HCT116 (cell line): Measurements from ENCODE around the gene PGM2.

ENCODE experiments used
- CBX3 ChIP-seq: IDR thresholded peaks from 2 replicates; pipeline ENCODE4 v1.6.1; 2012; ENCODE audit warnings: low read depth
- FOSL1 ChIP-seq: IDR thresholded peaks from 2 replicates; pipeline ENCODE4 v1.6.1; 2012; ENCODE audit warnings: low read depth
- JUND ChIP-seq: IDR thresholded peaks from 2 replicates; pipeline ENCODE4 v1.6.1; 2012
- POLR2A ChIP-seq: IDR thresholded peaks from 2 replicates; pipeline ENCODE4 v1.7.0; 2011; ENCODE audit warnings: borderline replicate concordance; ENCODE audit not compliant: insufficient read depth, insufficient read length; ENCODE audit errors: extremely low read depth
- SIN3A ChIP-seq: IDR thresholded peaks from 2 replicates; pipeline ENCODE4 v1.6.1; 2012; ENCODE audit warnings: low read depth
- TF ChIP-seq, protein P1 (sequence below): IDR thresholded peaks from 2 replicates; pipeline ENCODE4 v1.6.1; 2012
- TF ChIP-seq, protein P2 (sequence below), 3 experiments: fragments of 200-600 bp in 1 of 3; sonication (generic) in 1 of 3; IDR thresholded peaks in 2 of 3; conservative IDR thresholded peaks in 1 of 3; 2 replicates each; pipeline ENCODE4 v1.5.1; 2012 to 2017; ENCODE audit warnings: low read depth in 2 of 3, low read length in 2 of 3, antibody characterized with exemption in 1 of 3, borderline replicate concordance in 1 of 3, control low read depth in 1 of 3, mild to moderate bottlenecking in 1 of 3, mixed read lengths in 1 of 3, mixed run types in 1 of 3, moderate library complexity in 1 of 3; ENCODE audit not compliant: insufficient read depth in 1 of 3
- TF ChIP-seq, protein P3 (sequence below): IDR thresholded peaks from 2 replicates; pipeline ENCODE4 v1.6.1; 2012; ENCODE audit warnings: low read depth
- TF ChIP-seq, protein P4 (sequence below): IDR thresholded peaks from 2 replicates; pipeline ENCODE4 v1.6.1; 2012

DNA sequence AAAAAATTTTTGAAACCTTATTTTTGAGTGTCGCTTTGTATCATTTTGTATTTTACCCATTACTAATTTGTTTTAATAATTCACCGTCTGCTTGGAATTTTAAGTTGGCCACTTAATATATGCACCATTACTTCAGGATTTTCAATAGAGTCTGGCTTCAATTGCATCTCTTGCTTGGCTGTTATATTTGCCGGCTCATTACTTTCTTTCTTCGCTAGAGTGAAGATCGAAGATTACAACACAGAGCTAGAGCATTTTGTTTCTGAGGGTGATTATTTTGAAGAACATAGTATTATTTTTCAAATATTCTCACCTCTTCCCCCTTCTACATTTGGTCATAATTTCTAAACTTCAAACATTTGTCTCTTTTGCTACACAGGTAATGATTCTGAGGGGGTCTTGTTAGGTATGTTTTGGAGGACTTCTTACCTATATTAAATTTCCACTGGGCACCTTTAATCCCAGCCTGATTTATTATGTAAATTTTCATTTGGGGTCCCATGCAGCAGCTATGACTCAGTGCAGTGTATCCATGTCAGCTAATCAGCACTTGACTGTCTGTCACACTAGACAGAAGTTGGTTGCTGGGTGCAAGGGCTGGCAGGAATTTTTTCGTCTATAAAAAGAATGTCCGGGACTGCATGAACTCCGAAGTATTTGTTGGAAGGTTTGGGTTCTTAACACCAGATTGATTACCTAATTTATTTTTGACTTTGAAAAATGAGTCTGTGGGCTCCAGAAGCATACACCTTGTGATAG is 83.0 kb downstream of the PGM2 start:
- TF ChIP-seq, protein P1, sequence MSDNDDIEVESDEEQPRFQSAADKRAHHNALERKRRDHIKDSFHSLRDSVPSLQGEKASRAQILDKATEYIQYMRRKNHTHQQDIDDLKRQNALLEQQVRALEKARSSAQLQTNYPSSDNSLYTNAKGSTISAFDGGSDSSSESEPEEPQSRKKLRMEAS, result no peak
- TF ChIP-seq POLR2A (no peak), SIN3A (no peak), JUND (no peak), CBX3 (no peak), FOSL1 (no peak)
- TF ChIP-seq, protein P2, sequence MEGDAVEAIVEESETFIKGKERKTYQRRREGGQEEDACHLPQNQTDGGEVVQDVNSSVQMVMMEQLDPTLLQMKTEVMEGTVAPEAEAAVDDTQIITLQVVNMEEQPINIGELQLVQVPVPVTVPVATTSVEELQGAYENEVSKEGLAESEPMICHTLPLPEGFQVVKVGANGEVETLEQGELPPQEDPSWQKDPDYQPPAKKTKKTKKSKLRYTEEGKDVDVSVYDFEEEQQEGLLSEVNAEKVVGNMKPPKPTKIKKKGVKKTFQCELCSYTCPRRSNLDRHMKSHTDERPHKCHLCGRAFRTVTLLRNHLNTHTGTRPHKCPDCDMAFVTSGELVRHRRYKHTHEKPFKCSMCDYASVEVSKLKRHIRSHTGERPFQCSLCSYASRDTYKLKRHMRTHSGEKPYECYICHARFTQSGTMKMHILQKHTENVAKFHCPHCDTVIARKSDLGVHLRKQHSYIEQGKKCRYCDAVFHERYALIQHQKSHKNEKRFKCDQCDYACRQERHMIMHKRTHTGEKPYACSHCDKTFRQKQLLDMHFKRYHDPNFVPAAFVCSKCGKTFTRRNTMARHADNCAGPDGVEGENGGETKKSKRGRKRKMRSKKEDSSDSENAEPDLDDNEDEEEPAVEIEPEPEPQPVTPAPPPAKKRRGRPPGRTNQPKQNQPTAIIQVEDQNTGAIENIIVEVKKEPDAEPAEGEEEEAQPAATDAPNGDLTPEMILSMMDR (IDR thresholded peaks at IDR 0.05 in 2 of 3, conservative IDR thresholded peaks at IDR 0.05 in 1 of 3; ENCODE audit: borderline replicate concordance in 1 of 3, insufficient read depth in 1 of 3, low read depth in 2 of 3, low read length in 2 of 3), result no peak
- TF ChIP-seq, protein P3, sequence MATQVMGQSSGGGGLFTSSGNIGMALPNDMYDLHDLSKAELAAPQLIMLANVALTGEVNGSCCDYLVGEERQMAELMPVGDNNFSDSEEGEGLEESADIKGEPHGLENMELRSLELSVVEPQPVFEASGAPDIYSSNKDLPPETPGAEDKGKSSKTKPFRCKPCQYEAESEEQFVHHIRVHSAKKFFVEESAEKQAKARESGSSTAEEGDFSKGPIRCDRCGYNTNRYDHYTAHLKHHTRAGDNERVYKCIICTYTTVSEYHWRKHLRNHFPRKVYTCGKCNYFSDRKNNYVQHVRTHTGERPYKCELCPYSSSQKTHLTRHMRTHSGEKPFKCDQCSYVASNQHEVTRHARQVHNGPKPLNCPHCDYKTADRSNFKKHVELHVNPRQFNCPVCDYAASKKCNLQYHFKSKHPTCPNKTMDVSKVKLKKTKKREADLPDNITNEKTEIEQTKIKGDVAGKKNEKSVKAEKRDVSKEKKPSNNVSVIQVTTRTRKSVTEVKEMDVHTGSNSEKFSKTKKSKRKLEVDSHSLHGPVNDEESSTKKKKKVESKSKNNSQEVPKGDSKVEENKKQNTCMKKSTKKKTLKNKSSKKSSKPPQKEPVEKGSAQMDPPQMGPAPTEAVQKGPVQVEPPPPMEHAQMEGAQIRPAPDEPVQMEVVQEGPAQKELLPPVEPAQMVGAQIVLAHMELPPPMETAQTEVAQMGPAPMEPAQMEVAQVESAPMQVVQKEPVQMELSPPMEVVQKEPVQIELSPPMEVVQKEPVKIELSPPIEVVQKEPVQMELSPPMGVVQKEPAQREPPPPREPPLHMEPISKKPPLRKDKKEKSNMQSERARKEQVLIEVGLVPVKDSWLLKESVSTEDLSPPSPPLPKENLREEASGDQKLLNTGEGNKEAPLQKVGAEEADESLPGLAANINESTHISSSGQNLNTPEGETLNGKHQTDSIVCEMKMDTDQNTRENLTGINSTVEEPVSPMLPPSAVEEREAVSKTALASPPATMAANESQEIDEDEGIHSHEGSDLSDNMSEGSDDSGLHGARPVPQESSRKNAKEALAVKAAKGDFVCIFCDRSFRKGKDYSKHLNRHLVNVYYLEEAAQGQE, result no peak
- TF ChIP-seq, protein P4, sequence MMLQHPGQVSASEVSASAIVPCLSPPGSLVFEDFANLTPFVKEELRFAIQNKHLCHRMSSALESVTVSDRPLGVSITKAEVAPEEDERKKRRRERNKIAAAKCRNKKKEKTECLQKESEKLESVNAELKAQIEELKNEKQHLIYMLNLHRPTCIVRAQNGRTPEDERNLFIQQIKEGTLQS, result no peak
